AG04449 (cell line): ENCODE measurements around the gene FRG2.
A peak's percentile ranks its signal among the peaks of the same experiment; 100 is the strongest.
"Not testable (repeated sequence)": the region's sequence is repeated elsewhere in the genome, so short reads cannot be mapped to it uniquely, and the experiment has no call there.

ENCODE experiments used
- CTCF ChIA-PET: fragments of 350-600 bp; formaldehyde crosslinking; extraction: SDS; loops from one replicate; lab custom pipeline; 2021; ENCODE audit warnings: antibody characterized with exemption; lab: Yijun Ruan, JAX
- POLR2A ChIA-PET: fragments of 400-600, 350-600 bp; formaldehyde crosslinking; extraction: SDS; loops from one replicate; lab custom pipeline; 2020; ENCODE audit warnings: antibody characterized with exemption, inconsistent platforms; lab: Yijun Ruan, JAX
- DNase-seq: peaks from one replicate; pipeline ENCODE4 v3.0.0-alpha.2; 2010; ENCODE audit warnings: low read depth, low spot score
- H3K4me3 ChIP-seq: 2 replicates; pipeline ENCODE4 v1.5.1; 2011; ENCODE audit warnings: low read depth, mild to moderate bottlenecking, control low read depth, low read length
- CTCF ChIP-seq: IDR thresholded peaks from one replicate; pipeline ENCODE4 v1.5.1; 2011; ENCODE audit warnings: mild to moderate bottlenecking, moderate library complexity, low read length, control low read depth, inconsistent platforms; ENCODE audit not compliant: insufficient read depth; ENCODE audit errors: missing control alignments

The FRG2 gene

GRCh38 chr4:190016369-190017289 is 10.4 kb downstream of the FRG2 start:
- POLR2A ChIA-PET: no interaction called here
- CTCF ChIA-PET: no interaction called here
- H3K4me3 ChIP-seq: no peak overlapping the region
- DNase-seq: no peak
- no peak for TF ChIP-seq CTCF

- POLR2A ChIA-PET: no interaction called here
- TF ChIP-seq CTCF: no peak
- CTCF ChIA-PET: no interaction called here
- DNase-seq: no peak
- no peak overlapping the region; the same call in 1 of the 2 replicates for H3K4me3 ChIP-seq
Observed at GRCh38 chr4:190015538-190016368, 11.3 kb downstream of the FRG2 start.

GRCh38 chr4:190014771-190015537 is 12.1 kb downstream of the FRG2 start:
- POLR2A ChIA-PET: no interaction called here

GRCh38 chr4:189989941-189990340 is 37.1 kb downstream of the FRG2 start:
- POLR2A ChIA-PET, DNase-seq, H3K4me3 ChIP-seq, CTCF ChIA-PET: not testable (repeated sequence)

More at GRCh38 chr4:190014771-190015537, 12.1 kb downstream of the FRG2 start:
- TF ChIP-seq CTCF: no peak
- no peak for DNase-seq
- peak overlapping the region; percentile 29 for H3K4me3 ChIP-seq
- CTCF ChIA-PET: no interaction called here

- TF ChIP-seq CTCF: no peak
- CTCF ChIA-PET: no interaction called here
- POLR2A ChIA-PET: no interaction called here
- DNase-seq: no peak
- H3K4me3 ChIP-seq: no peak overlapping the region
Observed at GRCh38 chr4:189988877-189989431, 38.1 kb downstream of the FRG2 start.

GRCh38 chr4:189985651-189986243 is 41.3 kb downstream of the FRG2 start:
- CTCF ChIA-PET, H3K4me3 ChIP-seq, POLR2A ChIA-PET, DNase-seq: not testable (repeated sequence)

- POLR2A ChIA-PET, DNase-seq, CTCF ChIA-PET, H3K4me3 ChIP-seq: not testable (repeated sequence)
Observed at GRCh38 chr4:189984661-189985060, 42.4 kb downstream of the FRG2 start.

GRCh38 chr4:189983916-189984526 is 43.0 kb downstream of the FRG2 start:
- H3K4me3 ChIP-seq, POLR2A ChIA-PET, DNase-seq, CTCF ChIA-PET: not testable (repeated sequence)
